NCI-H345 treated with DMSO at 0.1 percent for 48 hours (cell line): Measurements from ENCODE around the gene RBM12.
A peak's percentile ranks its signal among the peaks of the same experiment; 100 is the strongest.

Experiments
- DNase-seq: peaks from one replicate; lab custom pipeline; 2025; ENCODE audit not compliant: unreplicated experiment; lab: John Stamatoyannopoulos, UW

The RBM12 gene

DNA sequence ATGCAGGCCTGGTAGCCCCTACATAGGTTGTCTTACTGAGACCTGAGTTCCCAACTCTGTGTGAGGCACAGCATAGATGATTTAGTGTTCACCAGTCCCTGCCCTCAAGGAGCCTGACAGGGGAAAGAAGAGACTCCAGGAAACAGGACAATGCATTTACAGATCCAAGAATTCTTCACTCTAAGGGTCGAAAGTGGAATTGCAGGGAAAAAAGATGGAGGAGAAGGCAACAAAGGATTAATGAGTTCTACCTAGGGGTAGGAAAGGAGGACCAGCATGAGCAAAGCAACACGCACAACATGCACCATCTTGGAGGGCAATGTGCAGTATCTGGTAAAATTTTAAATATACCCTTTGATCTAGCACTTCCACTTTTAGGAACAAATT, 43.1 kb downstream of the RBM12 start:
- DNase-seq: no peak

DNA sequence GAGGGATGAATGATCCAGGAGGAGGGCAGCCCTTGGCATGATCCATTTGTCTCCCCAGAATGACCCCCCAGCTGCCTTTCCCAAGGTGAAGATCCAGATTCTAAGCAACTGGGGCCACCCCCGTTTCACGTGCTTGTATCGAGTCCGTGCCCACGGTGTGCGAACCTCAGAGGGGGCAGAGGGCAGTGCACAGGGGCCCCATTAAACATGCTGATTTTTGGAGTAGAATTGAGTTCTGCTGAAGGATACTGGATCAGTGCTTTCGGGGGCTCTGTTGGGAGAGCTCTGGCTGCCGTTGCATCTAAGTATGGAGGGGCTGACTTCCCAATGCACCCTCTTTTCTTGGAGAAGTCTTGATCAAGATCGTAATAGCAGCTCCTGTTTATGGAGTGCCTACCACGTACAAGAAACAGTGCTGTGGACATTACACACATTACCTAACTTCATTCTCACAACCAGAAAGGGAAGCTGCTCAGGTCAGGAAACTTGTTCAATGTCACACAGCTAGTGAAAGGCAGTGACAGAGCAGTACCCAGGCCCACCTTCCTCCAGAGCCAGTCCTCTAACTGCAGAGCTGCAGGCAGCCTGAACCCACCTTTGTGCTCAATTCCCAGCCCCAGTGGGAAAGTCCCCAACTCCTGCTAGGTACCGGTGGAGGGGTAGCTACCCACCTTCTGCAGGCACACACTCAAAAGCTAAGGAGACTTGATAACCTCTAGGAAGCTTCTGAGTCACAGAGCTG, 43.7 kb downstream of the RBM12 start:
- DNase-seq: no peak

DNA sequence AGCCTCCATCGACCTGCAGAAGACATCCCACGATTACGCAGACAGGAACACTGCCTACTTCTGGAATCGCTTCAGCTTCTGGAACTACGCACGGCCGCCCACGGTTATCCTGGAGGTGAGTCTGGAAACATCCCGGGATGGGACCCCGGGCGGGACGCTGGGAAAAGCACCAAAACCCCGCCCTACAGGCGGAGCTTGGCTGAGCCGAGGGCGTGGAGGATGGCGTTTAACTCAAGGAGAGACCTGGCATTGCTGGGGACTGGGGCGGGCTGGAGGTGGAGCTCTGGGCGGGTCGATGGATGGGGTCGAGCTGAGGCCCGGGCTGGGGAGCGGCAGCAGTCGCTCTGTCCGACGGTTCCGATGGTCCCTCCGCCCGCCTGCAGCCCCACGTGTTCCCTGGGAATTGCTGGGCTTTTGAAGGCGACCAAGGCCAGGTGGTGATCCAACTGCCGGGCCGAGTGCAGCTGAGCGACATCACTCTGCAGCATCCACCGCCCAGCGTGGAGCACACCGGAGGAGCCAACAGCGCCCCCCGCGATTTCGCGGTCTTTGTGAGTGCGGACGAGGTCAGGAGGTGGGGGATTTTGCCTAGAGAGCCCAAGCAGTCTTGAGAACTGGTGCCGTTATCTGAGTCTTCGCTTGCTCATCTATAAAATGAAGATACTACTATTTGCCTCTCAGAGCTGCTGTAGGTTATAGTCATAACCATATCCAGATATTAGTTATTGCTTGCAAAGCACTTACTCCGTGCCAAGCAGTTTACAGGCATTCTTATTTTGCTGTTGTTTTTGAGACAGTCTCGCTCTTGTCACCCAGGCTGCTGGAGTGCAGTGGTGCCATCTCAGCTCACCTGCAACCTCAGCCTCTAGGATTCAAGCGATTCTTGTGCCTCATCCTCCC, 45.3 kb downstream of the RBM12 start:
- DNase-seq: peak; percentile 80

DNA sequence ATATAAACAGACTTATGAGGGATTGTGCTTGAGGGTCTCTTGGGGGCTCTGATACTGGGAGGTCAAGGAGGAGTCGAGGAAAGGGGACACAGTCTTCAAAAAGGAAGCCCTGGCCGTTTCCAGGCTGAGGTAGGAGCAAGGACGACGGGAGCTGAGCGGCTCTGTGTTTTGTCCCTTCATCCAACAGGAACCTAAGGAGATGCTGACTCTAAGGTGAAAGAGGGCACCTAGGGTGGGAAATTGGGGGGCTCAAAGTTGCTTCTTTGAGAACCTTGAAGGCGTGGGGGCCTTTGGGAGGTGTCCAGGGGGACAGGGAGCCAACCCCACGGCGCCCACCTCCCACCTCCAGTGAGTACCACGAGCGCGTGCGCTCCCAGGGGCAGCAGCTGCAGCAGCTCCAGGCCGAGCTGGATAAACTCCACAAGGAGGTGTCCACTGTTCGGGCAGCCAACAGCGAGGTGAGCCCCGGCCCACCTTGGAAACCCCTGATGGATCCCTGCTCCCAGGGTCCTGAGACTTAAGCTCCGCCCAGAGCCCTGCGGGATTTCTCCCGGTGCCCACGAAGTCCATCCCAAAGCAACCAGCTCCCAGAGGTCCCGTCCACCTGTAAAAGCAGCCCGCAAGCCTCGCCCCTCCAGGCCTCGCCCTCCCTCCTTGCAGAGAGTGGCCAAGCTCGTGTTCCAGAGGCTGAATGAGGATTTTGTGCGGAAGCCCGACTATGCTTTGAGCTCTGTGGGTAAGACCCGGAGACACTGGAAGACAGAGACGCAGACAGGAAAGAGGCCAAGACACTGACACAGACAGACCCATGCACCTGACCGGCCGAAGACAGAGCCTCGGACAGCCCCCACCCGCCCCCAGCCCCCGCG, 46.2 kb downstream of the RBM12 start:
- DNase-seq: peak; percentile 48

DNA sequence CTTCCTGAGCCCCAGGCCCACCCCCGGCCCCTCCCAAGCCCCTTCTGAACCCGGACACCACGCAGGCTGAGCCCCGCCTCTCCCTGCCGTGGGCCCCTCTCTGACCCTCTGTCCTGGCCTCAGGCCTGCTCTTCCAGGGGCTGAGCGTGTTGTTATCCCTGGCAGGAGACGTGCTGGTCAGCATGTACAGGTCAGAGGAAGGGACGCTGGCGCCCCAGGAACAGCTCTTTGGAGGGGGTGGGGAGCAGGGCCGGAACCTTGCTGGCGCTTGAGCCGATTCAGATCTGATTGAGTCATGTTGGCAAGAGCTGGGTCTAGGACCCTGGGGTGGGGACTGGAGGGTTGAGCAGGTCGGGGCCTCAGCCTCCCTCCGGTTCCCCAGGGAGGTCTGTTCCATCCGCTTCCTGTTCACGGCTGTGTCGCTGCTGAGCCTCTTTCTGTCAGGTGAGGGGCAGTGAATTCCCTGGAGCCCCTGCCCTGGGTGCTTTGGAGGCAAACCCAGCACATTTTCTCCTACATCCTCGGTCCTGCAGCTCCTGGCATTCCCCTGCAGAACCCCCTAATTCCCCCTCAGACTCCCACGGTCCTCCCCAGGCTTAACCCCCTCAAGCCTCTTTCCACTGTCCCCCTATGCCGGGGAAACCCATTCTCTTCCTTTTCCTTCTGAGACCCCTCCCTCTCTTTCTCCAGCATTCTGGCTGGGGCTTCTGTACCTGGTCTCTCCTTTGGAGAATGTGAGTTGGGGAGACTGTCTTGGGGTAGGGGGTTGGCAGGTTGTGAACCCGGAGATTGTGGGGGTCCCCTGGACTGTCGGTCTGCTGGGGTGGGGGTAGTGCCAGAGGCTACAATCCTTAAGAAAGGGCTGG, 47.1 kb downstream of the RBM12 start:
- peak; percentile 86 for DNase-seq

DNA sequence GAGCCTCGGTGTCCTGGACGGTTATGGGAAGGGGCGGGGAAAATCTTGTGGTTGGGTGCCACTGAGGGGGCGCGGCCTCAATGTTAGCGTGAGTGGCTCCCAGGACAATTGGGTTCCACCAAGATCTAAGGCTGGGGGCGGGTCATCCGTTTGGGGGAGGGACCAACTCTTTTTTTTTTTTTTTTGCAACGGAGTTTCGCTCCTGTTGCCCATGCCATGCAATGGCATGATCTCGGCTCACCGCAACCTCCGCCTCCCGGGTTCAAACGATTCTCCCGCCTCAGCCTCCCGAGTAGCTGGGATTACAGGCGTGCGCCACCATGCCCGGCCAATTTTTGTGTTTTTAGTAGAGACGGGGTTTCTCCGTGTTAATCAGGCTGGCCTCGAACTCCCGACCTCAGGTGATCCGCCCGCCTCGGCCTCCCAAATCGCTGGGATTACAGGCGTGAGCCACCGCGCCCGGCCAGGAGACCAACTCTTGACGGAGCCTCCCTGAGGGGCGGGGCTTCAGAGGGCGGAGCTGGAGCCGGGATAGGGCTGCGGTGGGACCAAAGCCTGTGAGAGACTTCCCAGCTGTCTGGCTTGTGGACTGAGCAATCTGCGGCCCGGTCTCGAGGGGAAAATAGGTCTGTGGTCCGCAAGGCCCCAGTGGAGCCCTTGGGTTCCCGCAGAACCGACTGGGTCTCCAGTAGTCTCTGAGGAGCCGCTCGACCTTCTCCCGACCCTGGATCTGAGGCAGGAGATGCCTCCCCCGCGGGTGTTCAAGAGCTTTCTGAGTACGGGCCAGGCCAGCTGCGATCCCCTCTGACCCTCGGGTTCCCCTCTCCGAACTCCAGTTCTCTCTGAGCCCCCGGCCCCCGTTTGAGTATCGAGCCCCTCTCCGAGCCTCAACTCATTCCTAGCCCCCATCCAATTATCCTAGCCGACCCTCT, 48.0 kb downstream of the RBM12 start:
- DNase-seq: peak; percentile 72

DNA sequence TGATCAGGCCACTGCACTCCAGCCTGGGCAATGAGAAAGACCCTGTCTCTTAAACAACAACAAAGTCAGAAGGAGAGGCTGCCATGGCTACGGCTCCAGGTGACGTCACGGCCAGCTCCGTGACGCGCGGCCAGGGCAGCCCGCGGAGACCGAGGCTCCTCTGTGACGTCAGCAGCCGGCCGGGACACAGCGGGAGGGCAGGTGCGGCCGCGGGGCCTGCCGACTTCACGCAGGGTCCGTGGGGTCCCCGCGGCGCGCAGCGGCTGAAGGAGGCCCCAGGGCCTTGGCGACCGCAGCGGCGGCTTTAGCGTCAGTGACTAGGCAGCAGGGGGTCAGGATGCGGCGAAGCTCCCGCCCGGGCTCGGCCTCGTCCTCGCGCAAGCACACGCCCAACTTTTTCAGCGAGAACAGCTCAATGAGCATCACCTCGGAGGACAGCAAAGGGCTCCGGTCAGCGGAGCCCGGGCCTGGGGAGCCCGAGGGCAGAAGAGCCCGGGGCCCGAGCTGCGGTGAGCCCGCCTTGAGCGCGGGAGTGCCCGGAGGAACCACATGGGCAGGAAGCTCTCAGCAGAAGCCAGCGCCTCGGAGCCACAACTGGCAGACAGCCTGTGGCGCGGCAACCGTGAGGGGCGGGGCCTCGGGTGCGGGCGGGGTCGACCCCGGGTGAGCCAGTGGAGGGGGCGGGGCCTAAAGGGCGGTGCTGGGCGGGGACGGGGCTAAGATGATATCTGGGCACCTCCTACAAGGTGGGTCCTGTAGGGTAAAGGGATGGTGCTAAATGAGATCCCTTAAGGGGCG, 48.8 kb downstream of the RBM12 start, which contains the start of gene SPAG4:
TSS of gene SPAG4 (plus strand) at position 163 of the 798 bp plus-strand sequence. CDS start at position 338, 175 bp downstream.
- DNase-seq: peak; percentile 100

DNA sequence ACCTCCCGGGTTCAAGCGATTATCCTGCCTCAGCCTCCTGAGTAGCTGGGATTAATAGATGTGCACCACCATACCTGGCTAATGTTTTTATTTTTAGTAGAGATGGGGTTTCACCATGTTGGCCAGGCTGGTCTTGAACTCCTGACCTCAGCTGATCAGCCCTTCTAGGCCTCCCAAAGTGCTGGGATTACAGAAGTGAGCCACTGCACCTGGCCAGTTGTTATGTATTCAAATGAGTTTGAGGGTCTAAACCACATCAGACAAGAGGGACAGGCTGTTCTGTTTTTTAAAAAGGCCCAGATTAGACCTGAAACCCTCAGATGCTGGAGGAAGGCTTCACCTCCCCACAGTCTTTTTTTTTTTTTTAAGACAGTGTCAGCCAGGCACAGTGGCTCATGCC, 53.2 kb downstream of the RBM12 start:
- no peak for DNase-seq

DNA sequence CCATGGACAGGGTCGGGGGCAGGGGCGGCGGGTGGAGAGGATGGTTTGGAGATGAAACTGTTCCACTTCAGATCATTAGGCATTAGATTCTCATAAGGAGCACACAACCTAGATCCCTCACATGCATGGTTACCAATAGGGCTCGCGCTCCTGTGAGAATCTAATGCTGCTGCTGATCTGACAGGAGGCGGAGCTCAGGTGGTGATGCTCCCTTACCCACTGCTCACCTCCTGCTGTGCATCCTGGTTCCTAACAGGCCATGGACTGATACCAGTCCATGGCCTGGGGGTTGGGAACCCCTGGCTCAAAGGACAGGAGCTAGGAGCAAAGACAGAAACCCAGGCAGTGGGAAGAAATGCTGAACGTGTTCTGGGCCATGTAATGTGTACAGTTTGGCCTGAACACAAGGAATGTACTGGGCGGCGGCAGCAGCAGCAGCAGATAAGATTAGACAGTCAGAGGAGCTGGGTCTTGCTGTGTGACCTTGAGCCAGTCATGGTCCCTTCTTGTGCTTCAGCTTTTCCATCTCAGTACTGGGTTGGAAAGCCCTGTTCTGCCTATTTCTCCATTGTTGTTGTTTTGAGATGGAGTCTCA, 53.8 kb downstream of the RBM12 start:
- DNase-seq: no peak

DNA sequence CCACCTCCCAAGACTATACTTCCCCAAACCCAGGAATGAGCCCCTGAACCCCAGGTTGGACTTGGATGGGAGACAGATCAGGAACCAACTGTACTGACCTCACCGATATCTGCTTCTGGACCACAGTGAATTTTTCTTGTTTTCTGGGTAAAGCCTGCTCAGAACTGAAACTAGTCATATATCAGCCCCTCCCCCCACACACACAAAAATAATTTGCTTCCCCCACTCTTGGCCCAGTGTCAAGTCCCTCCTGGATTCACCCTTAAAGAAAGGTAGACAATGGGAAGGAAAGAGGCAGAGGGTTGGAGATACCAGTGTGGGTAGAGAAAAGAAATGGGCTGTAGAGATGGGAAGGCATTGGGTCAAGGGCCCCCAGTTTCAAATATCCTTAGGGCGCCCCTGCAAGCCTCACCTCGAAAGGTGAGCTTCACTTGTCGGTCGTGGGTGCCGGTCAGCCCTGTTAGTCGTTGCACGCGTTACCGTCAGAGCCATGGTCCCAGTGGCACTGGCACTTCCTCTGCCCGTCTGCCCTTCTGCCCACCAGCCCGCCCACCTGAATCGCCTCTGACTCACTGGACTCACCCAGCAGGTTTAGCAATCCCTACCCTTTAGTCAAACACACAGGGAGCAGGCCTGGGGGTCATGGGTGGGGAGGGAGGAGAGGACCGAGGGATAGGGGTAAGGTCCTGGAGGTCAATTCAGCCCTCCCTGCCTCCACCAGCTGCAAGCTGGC, 57.5 kb downstream of the RBM12 start:
- no peak for DNase-seq

DNA sequence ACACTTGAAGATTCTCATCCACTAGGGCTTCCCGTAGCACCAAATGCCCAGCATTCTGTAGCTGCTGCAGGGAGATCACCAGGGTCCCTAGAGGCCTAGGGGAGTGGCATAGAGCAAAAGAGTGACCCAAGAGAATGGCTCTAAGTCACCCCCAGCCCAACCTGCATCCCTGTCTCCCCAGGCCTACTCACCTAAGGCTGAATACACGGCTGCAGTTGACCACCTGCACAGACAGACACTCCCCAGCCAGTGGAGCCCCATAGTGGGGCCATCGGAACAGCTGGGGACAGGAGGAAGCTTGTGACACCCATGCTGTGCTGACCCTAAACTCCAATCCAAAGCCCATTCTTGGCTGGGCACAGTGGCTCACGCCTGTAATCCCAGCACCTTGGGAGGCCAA, 58.6 kb downstream of the RBM12 start:
- no peak for DNase-seq

DNA sequence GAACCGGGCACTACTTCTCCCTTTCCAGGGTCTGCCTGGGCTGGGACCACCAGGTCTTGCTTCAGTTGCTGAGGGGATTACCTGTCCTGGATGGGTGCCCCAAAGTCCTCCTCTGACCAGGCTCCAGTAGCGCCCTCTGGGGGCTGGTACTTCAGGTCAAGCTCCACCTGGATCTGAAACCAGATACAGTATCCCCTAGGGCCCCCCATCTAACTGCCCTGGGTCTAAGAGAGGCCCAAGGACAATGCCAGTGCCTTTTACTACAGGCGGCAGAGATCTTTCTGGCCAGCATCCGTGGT, 60.3 kb downstream of the RBM12 start:
- DNase-seq: no peak

DNA sequence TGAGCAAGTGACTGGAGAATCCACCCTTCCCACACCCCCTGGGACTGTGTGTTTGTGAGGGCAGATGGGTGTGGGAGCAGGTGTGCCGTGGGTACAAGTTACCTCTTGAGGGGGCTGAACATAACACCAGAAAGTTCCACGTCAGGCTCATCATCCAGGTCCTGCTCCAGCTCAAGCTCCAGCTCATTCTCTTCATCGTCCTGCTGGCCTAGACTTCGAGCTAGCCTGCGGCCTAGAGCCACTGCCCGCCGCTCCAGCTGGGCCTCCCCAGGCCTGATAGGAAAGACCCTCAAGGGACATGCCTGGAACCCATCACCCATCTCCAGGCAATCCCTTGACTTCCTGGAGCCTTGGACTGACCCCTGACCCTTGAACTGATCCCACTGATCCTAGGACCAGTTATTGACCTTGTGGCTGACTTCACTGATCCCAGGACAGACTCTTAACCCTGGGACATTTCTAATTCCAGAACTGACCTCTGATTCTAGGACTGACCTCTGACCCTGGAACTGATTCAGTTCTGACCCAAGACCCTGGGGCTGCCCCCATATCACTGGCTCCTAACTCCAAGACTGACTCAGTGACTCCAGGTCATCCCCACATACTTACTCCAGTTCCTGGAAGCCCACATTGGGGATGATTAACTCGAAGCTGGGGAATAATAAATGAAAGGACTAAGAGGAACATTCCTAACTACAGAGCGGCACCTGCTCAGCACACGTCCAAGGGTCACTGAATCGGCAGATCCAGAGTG, 60.8 kb downstream of the RBM12 start:
- DNase-seq: no peak

DNA sequence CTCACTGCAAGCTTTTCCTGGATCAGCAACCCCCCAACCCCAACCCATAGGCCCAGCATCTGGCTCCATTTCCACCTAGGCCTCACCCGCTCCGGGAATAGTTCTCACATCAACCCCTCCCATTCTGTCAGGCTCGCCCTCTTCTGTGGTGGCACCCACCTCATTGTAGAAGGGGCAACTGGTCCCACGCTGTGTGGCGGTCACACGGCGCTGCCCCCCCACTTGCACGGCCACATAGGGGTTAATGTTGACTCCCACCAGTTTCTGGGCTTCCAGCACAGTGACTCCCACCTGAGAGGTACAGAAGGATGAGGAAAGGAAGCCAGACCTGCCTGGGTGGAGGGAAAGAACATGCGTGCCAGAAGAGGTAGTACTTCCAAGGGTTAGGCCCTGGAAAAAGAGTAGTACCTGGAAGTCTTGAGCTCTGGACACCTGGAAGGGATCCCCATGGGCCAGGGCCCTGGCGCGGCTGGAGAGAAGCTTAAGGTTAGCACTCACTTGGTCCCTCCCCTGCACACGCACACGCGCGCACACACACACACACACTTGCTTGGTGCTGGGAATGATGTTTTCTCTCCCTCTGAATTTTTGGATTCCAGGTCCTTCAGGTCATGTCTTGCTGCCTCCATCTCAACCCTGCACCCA, 61.7 kb downstream of the RBM12 start:
- no peak for DNase-seq

DNA sequence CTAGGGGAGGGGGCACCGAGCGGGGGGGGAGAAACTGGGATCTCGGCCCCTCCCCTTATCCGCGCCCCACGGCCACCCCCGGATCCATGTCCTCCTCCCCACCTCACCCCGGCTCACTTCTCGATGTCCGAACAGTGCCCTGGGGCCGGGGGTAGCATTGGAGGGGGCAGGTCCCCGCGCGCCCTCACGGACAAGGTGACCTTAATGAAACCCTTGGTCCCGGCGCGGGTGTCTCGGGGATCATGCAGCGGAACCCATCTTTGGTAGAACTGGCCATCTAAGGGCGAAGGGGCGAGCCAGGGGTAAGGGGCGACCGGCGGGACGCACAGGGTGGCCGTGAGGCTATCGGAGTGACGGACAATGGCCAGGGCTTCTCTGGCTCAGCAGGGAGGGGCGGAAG, 62.7 kb downstream of the RBM12 start:
- DNase-seq: no peak
